SU-DHL-6 (cell line): ENCODE measurements around the gene HLA-DPB1.

ENCODE experiments used
- EZH2phosphoT487 ChIP-seq: fragments of 200-600 bp; sonication (generic), shearing (Covaris generic); conservative IDR thresholded peaks from 2 replicates; pipeline ENCODE4 v1.6.1; 2018; ENCODE audit warnings: mild to moderate bottlenecking, antibody characterized with exemption, low read length, moderate library complexity, mixed read lengths
- TF ChIP-seq, protein P1 (sequence below): fragments of 200-600 bp; sonication (generic); IDR thresholded peaks from one replicate; pipeline ENCODE4 v1.5.1; 2017; ENCODE audit warnings: antibody characterized with exemption, mild to moderate bottlenecking, low read length, moderate library complexity; ENCODE audit not compliant: insufficient read depth, poor library complexity, severe bottlenecking

DNA sequence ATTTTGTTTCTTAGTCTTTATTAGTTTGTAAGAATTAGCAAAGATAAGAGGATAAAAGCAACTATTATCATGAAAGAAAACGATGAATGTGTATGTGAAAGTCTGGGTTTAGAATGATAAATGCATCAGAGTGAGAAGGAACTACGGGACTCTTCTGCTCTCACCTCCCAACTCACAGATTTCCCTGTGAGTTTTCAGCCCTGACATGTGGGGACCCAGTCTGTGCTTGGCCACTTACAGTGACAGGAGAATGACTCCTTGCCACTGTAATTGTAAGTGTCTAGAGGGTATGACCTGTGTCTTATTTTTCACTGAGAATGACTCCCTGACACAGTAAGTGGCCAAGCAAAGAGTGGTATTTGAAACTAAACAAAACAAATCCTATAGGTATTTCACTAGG, 4.9 kb upstream of the HLA-DPB1 start:
- TF ChIP-seq, protein P1, sequence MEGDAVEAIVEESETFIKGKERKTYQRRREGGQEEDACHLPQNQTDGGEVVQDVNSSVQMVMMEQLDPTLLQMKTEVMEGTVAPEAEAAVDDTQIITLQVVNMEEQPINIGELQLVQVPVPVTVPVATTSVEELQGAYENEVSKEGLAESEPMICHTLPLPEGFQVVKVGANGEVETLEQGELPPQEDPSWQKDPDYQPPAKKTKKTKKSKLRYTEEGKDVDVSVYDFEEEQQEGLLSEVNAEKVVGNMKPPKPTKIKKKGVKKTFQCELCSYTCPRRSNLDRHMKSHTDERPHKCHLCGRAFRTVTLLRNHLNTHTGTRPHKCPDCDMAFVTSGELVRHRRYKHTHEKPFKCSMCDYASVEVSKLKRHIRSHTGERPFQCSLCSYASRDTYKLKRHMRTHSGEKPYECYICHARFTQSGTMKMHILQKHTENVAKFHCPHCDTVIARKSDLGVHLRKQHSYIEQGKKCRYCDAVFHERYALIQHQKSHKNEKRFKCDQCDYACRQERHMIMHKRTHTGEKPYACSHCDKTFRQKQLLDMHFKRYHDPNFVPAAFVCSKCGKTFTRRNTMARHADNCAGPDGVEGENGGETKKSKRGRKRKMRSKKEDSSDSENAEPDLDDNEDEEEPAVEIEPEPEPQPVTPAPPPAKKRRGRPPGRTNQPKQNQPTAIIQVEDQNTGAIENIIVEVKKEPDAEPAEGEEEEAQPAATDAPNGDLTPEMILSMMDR: no peak
- no peak for TF ChIP-seq EZH2phosphoT487
